NCI-H146 (cell line): ENCODE measurements around the gene AFAP1.
A peak's percentile ranks its signal among the peaks of the same experiment; 100 is the strongest.
"Not testable (repeated sequence)": the region's sequence is repeated elsewhere in the genome, so short reads cannot be mapped to it uniquely, and the experiment has no call there.

Source experiments
- DNase-seq: peaks from one replicate; lab custom pipeline; 2025; lab: John Stamatoyannopoulos, UW

Gene AFAP1

GRCh38 chr4:7945709-7946380 lies 6.2 kb upstream of the AFAP1 start:
- DNase-seq, result no peak

- DNase-seq, result no peak
Observed at GRCh38 chr4:7944599-7945220, 5.0 kb upstream of the AFAP1 start.

- not testable (repeated sequence) for DNase-seq
Observed at GRCh38 chr4:7943688-7944087, 4.0 kb upstream of the AFAP1 start.

GRCh38 chr4:7943211-7943610 lies 3.5 kb upstream of the AFAP1 start:
- DNase-seq, result no peak

- DNase-seq, result peak; percentile 31
Observed at GRCh38 chr4:7941965-7942496, 2.4 kb upstream of the AFAP1 start.

- DNase-seq, result no peak
Observed at GRCh38 chr4:7941111-7941964, 1.7 kb upstream of the AFAP1 start.

GRCh38 chr4:7938609-7939376 lies 868 bp downstream of the AFAP1 start:
- peak; percentile 35 for DNase-seq

- no peak for DNase-seq
Observed at GRCh38 chr4:7938266-7938608, 1.4 kb downstream of the AFAP1 start.

GRCh38 chr4:7937006-7937405 lies 2.7 kb downstream of the AFAP1 start:
- DNase-seq, result no peak

GRCh38 chr4:7933651-7934510 lies 5.8 kb downstream of the AFAP1 start:
- DNase-seq, result no peak

- DNase-seq, result no peak
Observed at GRCh38 chr4:7932287-7932686, 7.4 kb downstream of the AFAP1 start.

- DNase-seq, result peak; percentile 45
Observed at GRCh38 chr4:7929118-7929951, 10.3 kb downstream of the AFAP1 start.

- no peak for DNase-seq
Observed at GRCh38 chr4:7928711-7929110, 10.9 kb downstream of the AFAP1 start.

GRCh38 chr4:7926822-7927221 lies 12.8 kb downstream of the AFAP1 start:
- DNase-seq, result no peak

- DNase-seq, result peak; percentile 10
Observed at GRCh38 chr4:7924570-7924969, 15.1 kb downstream of the AFAP1 start.

GRCh38 chr4:7924163-7924562 lies 15.5 kb downstream of the AFAP1 start:
- no peak for DNase-seq

GRCh38 chr4:7922466-7922865 lies 17.2 kb downstream of the AFAP1 start:
- DNase-seq, result no peak

- no peak for DNase-seq
Observed at GRCh38 chr4:7918981-7919380, 20.7 kb downstream of the AFAP1 start.

- not testable (repeated sequence) for DNase-seq
Observed at GRCh38 chr4:7918187-7918586, 21.5 kb downstream of the AFAP1 start.

- peak; percentile 44 for DNase-seq
Observed at GRCh38 chr4:7917669-7918068, 22.0 kb downstream of the AFAP1 start.
